RWPE2 (cell line): Measurements from ENCODE around the gene RERG.

Experiments
- ATAC-seq: fragments of 200-7000 bp; cut with Tn5 transposase; 3 replicates; pipeline ENCODE4 v1.9.1; 2021; ENCODE audit warnings: low read depth
- DNase-seq: peaks from one replicate; pipeline ENCODE4 v3.0.0-alpha.2; 2020; ENCODE audit warnings: low spot score
- H3K27ac ChIP-seq: fragments of 450-650 bp; 2 replicates; pipeline ENCODE4 v1.5.1; 2017; ENCODE audit warnings: mild to moderate bottlenecking; ENCODE audit not compliant: poor library complexity, severe bottlenecking
- H3K27me3 ChIP-seq: fragments of 250-450 bp; sonication (Bioruptor Pico); 2 replicates; pipeline ENCODE4 v1.5.1; 2021; ENCODE audit warnings: mild to moderate bottlenecking, moderate library complexity; ENCODE audit not compliant: insufficient read depth, poor library complexity, severe bottlenecking
- H3K36me3 ChIP-seq: fragments of 250-450 bp; sonication (Bioruptor Pico); 2 replicates; pipeline ENCODE4 v1.5.1; 2020; ENCODE audit warnings: low read depth, mild to moderate bottlenecking, moderate library complexity
- H3K4me1 ChIP-seq: fragments of 250-450 bp; sonication (Bioruptor Pico); 2 replicates; pipeline ENCODE4 v1.5.1; 2021; ENCODE audit warnings: mild to moderate bottlenecking, moderate library complexity; ENCODE audit not compliant: insufficient read depth, poor library complexity, severe bottlenecking
- H3K4me3 ChIP-seq: fragments of 250-450 bp; sonication (Bioruptor Pico); 2 replicates; pipeline ENCODE4 v1.5.1; 2021; ENCODE audit warnings: mild to moderate bottlenecking, moderate library complexity; ENCODE audit not compliant: severe bottlenecking
- H3K9me3 ChIP-seq: fragments of 250-450 bp; sonication (Bioruptor Pico); 2 replicates; pipeline ENCODE4 v1.5.1; 2021; ENCODE audit warnings: mild to moderate bottlenecking, moderate library complexity; ENCODE audit not compliant: severe bottlenecking
- CTCF ChIP-seq: fragments of 450-650 bp; IDR thresholded peaks from one replicate; pipeline ENCODE4 v1.5.1; 2017; ENCODE audit warnings: mild to moderate bottlenecking, moderate library complexity; ENCODE audit not compliant: poor library complexity, severe bottlenecking

RERG gene

GRCh38 chr12:15116983-15117382, 104.2 kb downstream of the RERG start:
- DNase-seq (no peak), ATAC-seq (no peak)
- H3K4me1 ChIP-seq = no peaks in the 10 kb centered on the region
- no peaks in the 10 kb centered on the region for H3K9me3 ChIP-seq
- no peak overlapping the region for H3K27ac ChIP-seq
- TF ChIP-seq CTCF = no peak
- H3K4me3 ChIP-seq = no peak overlapping the region
- H3K36me3 ChIP-seq = no peaks in the 10 kb centered on the region
- no peaks in the 10 kb centered on the region for H3K27me3 ChIP-seq

- no peak for DNase-seq
- Histone ChIP-seq H3K27ac (no peak overlapping the region), H3K36me3 (no peaks in the 10 kb centered on the region), H3K27me3 (no peaks in the 10 kb centered on the region), H3K4me1 (no peaks in the 10 kb centered on the region), H3K4me3 (no peak overlapping the region), H3K9me3 (no peaks in the 10 kb centered on the region)
- no peak for ATAC-seq
- TF ChIP-seq CTCF = no peak
Observed at GRCh38 chr12:15116086-15116485, 105.1 kb downstream of the RERG start.

GRCh38 chr12:15115434-15115833, 105.8 kb downstream of the RERG start:
- no peak for ATAC-seq
- H3K27me3 ChIP-seq = no peaks in the 10 kb centered on the region
- no peak overlapping the region for H3K4me3 ChIP-seq
- DNase-seq = no peak
- no peaks in the 10 kb centered on the region for H3K36me3 ChIP-seq
- no peak overlapping the region for H3K27ac ChIP-seq
- no peaks in the 10 kb centered on the region for H3K4me1 ChIP-seq
- no peaks in the 10 kb centered on the region for H3K9me3 ChIP-seq
- TF ChIP-seq CTCF = no peak

- DNase-seq (no peak), ATAC-seq (no peak)
- TF ChIP-seq CTCF = no peak
- Histone ChIP-seq H3K27ac (no peak overlapping the region), H3K4me3 (no peak overlapping the region), H3K9me3 (no peaks in the 10 kb centered on the region), H3K4me1 (no peaks in the 10 kb centered on the region), H3K36me3 (no peaks in the 10 kb centered on the region), H3K27me3 (no peaks in the 10 kb centered on the region)
Observed at GRCh38 chr12:15114501-15114900, 106.7 kb downstream of the RERG start.

- TF ChIP-seq CTCF = no peak
- Histone ChIP-seq H3K36me3 (no peaks in the 10 kb centered on the region), H3K27ac (no peak overlapping the region), H3K4me3 (no peak overlapping the region), H3K4me1 (no peaks in the 10 kb centered on the region), H3K9me3 (no peaks in the 10 kb centered on the region), H3K27me3 (no peaks in the 10 kb centered on the region)
- no peak for DNase-seq
- ATAC-seq = no peak
Observed at GRCh38 chr12:15092826-15093225, 128.4 kb downstream of the RERG start.
